Measurements from ENCODE around the gene CFAP91.

The CFAP91 gene

DNA sequence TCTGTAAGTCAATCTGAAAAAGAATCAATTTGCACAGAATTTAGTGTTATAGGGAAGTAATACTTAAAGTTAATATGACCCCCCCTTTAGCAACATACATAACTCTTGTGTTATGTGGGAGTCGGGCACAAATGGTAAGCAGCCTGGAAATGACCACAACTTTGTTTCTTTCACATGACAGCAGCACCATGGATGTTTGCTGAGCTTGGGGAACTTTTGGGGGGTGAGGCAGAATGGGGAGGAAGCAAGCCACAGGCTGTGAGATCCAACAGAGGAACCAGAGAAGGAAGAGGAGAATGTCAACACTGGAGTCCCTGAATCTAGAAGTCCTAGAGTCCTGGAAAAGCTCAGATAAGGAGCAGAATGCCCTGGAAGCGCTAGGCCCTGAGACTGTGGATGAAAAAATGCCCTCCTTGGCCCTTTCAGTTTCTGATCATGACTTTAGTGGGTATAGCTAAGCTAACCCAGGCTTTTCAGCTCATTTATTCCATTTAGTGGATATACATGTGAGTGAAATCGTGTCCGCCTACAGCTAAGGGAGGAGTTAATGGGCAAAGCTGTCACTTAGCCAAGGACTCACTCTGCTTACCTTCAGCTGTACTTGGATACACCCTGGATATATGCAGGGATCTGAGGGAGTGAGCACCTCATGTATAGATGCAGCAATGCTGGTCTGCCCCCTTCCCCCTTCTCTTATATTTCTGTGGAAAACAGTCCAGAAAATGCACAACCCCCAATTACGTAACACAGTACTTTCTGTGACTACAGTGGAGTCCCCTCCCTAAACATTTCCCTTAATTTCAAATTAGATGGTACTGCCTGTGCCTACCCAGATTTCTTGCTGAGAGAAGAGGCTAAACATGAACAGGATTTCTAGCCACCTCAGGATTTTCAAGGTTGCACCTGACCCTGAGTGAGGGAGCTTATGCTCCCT is 39.1 kb downstream of the CFAP91 start:
- no peak overlapping the region for H3K4me3 ChIP-seq (ENCODE audit: low read depth, low read length)
- ChIA-PET CTCF (interaction anchor here (0.8 to 1.3 kb wide), 2 partner anchors 10 kb away, joined by 4 to 5 read pairs; no protein-coding TSS in a partner anchor), POLR2A (no interaction called here)
- H3K27ac ChIP-seq (ENCODE audit: extremely low read depth, low read depth, low read length) = no peak overlapping the region
- H3K9me3 ChIP-seq (ENCODE audit: control insufficient read depth, insufficient read depth, low read depth, low read length) = no peaks in the 10 kb centered on the region
- H3K4me1 ChIP-seq (ENCODE audit: control insufficient read depth, insufficient read depth, low read length) = no peaks in the 10 kb centered on the region
- H3K36me3 ChIP-seq (ENCODE audit: control insufficient read depth in 2 of 2, insufficient read depth in 1 of 2, low read length in 2 of 2) = no peaks in the 10 kb centered on the region
- TF ChIP-seq ZNF768 (tag by site-specific recombination; IDR thresholded peaks at IDR 0.05) = no peak
- no peak for TF ChIP-seq ZNF654 (tag by site-specific recombination; IDR thresholded peaks at IDR 0.05; ENCODE audit: low read depth)
- no peak for TF ChIP-seq ZNF600 (tag by site-specific recombination; IDR thresholded peaks at IDR 0.05)
- TF ChIP-seq, protein P1, sequence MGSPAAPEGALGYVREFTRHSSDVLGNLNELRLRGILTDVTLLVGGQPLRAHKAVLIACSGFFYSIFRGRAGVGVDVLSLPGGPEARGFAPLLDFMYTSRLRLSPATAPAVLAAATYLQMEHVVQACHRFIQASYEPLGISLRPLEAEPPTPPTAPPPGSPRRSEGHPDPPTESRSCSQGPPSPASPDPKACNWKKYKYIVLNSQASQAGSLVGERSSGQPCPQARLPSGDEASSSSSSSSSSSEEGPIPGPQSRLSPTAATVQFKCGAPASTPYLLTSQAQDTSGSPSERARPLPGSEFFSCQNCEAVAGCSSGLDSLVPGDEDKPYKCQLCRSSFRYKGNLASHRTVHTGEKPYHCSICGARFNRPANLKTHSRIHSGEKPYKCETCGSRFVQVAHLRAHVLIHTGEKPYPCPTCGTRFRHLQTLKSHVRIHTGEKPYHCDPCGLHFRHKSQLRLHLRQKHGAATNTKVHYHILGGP (tag by site-specific recombination; IDR thresholded peaks at IDR 0.05) = no peak
- TF ChIP-seq ZNF791 (tag by site-specific recombination; IDR thresholded peaks at IDR 0.05) = no peak
- TF ChIP-seq, protein P2, sequence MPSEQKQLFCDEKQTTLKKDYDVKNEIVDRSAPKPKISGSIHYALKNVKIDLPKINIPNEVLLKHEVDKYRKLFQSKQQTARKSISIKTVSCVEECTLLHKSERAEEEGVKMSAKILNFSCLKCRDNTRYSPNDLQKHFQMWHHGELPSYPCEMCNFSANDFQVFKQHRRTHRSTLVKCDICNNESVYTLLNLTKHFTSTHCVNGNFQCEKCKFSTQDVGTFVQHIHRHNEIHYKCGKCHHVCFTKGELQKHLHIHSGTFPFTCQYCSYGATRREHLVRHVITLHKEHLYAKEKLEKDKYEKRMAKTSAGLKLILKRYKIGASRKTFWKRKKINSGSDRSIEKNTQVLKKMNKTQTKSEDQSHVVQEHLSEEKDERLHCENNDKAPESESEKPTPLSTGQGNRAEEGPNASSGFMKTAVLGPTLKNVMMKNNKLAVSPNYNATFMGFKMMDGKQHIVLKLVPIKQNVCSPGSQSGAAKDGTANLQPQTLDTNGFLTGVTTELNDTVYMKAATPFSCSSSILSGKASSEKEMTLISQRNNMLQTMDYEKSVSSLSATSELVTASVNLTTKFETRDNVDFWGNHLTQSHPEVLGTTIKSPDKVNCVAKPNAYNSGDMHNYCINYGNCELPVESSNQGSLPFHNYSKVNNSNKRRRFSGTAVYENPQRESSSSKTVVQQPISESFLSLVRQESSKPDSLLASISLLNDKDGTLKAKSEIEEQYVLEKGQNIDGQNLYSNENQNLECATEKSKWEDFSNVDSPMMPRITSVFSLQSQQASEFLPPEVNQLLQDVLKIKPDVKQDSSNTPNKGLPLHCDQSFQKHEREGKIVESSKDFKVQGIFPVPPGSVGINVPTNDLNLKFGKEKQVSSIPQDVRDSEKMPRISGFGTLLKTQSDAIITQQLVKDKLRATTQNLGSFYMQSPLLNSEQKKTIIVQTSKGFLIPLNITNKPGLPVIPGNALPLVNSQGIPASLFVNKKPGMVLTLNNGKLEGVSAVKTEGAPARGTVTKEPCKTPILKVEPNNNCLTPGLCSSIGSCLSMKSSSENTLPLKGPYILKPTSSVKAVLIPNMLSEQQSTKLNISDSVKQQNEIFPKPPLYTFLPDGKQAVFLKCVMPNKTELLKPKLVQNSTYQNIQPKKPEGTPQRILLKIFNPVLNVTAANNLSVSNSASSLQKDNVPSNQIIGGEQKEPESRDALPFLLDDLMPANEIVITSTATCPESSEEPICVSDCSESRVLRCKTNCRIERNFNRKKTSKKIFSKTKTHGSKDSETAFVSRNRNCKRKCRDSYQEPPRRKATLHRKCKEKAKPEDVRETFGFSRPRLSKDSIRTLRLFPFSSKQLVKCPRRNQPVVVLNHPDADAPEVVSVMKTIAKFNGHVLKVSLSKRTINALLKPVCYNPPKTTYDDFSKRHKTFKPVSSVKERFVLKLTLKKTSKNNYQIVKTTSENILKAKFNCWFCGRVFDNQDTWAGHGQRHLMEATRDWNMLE (tag by site-specific recombination; conservative IDR thresholded peaks at IDR 0.05; ENCODE audit: low read depth) = no peak
- no peak for TF ChIP-seq ZNF341 (tag by site-specific recombination; IDR thresholded peaks at IDR 0.05; ENCODE audit: low read depth)
- TF ChIP-seq ZNF776 (tag by site-specific recombination; IDR thresholded peaks at IDR 0.05; ENCODE audit: borderline replicate concordance) = no peak
- no peak for TF ChIP-seq MYNN (tag by site-specific recombination; IDR thresholded peaks at IDR 0.05; ENCODE audit: borderline replicate concordance)
- no peak for TF ChIP-seq GLI4 (tag by site-specific recombination; IDR thresholded peaks at IDR 0.05)
- TF ChIP-seq ZBTB17 (tag by site-specific recombination; IDR thresholded peaks at IDR 0.05) = no peak
- TF ChIP-seq ZNF391 (tag by site-specific recombination; IDR thresholded peaks at IDR 0.05; ENCODE audit: borderline replicate concordance, low read depth) = no peak
- no peak for TF ChIP-seq ZNF324 (tag by site-specific recombination; IDR thresholded peaks at IDR 0.05)

DNA sequence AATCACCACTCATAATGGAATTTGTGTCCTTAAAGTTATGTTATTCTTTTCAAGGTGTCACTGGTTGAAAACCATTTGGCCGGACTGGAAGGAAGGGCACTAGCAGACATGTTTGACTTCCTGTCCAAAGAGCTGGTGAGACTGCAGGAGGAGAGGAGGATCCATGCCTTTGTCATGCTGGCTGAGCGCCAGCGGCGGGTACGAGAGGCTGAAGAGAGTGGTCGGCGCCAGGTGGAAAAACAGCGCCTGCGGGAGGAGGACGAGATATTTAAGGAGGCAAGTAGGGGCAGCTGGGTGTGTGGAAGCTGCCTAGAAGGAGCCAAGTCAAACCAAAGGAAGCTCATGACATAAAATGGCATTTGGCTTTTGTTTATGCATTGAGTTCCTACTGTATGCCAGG is 41.1 kb downstream of the CFAP91 start:
- Histone ChIP-seq H3K27ac (ENCODE audit: extremely low read depth, low read depth, low read length) (no peak overlapping the region), H3K4me1 (ENCODE audit: control insufficient read depth, insufficient read depth, low read length) (no peaks in the 10 kb centered on the region), H3K36me3 (ENCODE audit: control insufficient read depth in 2 of 2, insufficient read depth in 1 of 2, low read length in 2 of 2) (no peaks in the 10 kb centered on the region), H3K4me3 (ENCODE audit: low read depth, low read length) (no peak overlapping the region), H3K9me3 (ENCODE audit: control insufficient read depth, insufficient read depth, low read depth, low read length) (no peaks in the 10 kb centered on the region)
- no peak for TF ChIP-seq ZNF555 (tag by site-specific recombination; conservative IDR thresholded peaks at IDR 0.05)
- no peak for TF ChIP-seq ZSCAN23 (tag by site-specific recombination; IDR thresholded peaks at IDR 0.05)
- TF ChIP-seq ZNF292 (tag by site-specific recombination; IDR thresholded peaks at IDR 0.05; ENCODE audit: borderline replicate concordance, low read depth) = no peak
- TF ChIP-seq ZBTB17 (tag by site-specific recombination; IDR thresholded peaks at IDR 0.05) = no peak
- TF ChIP-seq ZNF548 (tag by site-specific recombination; IDR thresholded peaks at IDR 0.05) = no peak
- no peak for TF ChIP-seq GLIS1 (tag by site-specific recombination; IDR thresholded peaks at IDR 0.05)
- TF ChIP-seq ZNF510 (tag by site-specific recombination; IDR thresholded peaks at IDR 0.05; ENCODE audit: insufficient replicate concordance) = no peak
- TF ChIP-seq, protein P3, sequence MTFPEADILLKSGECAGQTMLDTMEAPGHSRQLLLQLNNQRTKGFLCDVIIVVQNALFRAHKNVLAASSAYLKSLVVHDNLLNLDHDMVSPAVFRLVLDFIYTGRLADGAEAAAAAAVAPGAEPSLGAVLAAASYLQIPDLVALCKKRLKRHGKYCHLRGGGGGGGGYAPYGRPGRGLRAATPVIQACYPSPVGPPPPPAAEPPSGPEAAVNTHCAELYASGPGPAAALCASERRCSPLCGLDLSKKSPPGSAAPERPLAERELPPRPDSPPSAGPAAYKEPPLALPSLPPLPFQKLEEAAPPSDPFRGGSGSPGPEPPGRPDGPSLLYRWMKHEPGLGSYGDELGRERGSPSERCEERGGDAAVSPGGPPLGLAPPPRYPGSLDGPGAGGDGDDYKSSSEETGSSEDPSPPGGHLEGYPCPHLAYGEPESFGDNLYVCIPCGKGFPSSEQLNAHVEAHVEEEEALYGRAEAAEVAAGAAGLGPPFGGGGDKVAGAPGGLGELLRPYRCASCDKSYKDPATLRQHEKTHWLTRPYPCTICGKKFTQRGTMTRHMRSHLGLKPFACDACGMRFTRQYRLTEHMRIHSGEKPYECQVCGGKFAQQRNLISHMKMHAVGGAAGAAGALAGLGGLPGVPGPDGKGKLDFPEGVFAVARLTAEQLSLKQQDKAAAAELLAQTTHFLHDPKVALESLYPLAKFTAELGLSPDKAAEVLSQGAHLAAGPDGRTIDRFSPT (tag by site-specific recombination; IDR thresholded peaks at IDR 0.05) = no peak
- TF ChIP-seq, protein P4, sequence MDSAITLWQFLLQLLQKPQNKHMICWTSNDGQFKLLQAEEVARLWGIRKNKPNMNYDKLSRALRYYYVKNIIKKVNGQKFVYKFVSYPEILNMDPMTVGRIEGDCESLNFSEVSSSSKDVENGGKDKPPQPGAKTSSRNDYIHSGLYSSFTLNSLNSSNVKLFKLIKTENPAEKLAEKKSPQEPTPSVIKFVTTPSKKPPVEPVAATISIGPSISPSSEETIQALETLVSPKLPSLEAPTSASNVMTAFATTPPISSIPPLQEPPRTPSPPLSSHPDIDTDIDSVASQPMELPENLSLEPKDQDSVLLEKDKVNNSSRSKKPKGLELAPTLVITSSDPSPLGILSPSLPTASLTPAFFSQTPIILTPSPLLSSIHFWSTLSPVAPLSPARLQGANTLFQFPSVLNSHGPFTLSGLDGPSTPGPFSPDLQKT (IDR thresholded peaks at IDR 0.05; ENCODE audit: borderline replicate concordance, low read depth, low read length) = no peak
- TF ChIP-seq, protein P5, sequence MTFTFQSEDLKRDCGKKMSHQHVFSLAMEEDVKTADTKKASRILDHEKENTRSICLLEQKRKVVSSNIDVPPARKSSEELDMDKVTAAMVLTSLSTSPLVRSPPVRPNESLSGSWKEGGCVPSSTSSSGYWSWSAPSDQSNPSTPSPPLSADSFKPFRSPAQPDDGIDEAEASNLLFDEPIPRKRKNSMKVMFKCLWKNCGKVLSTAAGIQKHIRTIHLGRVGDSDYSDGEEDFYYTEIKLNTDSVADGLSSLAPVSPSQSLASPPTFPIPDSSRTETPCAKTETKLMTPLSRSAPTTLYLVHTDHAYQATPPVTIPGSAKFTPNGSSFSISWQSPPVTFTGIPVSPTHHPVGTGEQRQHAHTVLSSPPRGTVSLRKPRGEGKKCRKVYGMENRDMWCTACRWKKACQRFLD (tag by site-specific recombination; IDR thresholded peaks at IDR 0.05) = no peak
- ChIA-PET POLR2A (no interaction called here), CTCF (no interaction called here)
